Left kidney (tissue), 2 donors: ENCODE measurements around the gene GZMM. TPM values are rescaled to one million over a fixed set of nuclear protein-coding genes. Genes with fewer than 3 reads are reported as not detected.
"Not testable (repeated sequence)": the region's sequence is repeated elsewhere in the genome, so short reads cannot be mapped to it uniquely, and the experiment has no call there.

ENCODE experiments used
- DNase-seq: peaks from one replicate; pipeline ENCODE4 v3.0.0-alpha.2; 2013
- polyA plus RNA-seq: library from polyadenylated mRNA; unstranded; fragments of 120-200 nt; gene quantifications from one replicate; pipeline ENCODE4 v1.2.1, GENCODE V29; 2013; ENCODE audit not compliant: insufficient read length

The GZMM gene
- polyA plus RNA-seq, 1 donor: 0.15 TPM

DNA sequence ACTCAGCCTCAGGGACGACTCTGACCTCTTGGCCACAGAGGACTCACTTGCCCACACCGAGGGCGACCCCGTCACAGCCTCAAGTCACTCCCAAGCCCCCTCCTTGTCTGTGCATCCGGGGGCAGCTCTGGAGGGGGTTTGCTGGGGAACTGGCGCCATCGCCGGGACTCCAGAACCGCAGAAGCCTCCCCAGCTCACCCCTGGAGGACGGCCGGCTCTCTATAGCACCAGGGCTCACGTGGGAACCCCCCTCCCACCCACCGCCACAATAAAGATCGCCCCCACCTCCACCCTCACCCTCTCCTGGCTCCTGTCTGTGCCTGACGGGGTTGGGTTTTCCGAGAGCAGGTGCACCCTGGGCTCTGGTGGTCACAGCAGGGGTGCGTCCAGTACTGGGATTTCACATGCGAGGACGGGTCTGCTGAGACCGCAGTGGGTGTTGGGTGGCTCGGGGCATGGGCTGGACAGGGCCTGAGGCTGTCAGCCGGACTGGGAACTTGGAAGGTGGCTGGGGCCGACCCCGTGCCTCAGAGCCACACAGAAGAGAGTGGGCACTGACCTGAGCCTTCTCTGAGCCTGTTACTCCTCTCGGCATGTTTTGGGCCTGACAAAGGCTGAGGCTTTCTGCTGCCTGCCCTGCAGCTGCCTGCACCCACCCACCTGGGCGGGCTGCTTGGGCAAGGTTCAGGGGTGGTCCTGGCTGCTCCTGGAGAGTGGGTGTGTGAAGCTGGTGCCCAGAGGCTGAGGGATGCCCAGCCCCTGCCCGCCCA is 39.5 kb downstream of the GZMM start:
- no peak for DNase-seq

DNA sequence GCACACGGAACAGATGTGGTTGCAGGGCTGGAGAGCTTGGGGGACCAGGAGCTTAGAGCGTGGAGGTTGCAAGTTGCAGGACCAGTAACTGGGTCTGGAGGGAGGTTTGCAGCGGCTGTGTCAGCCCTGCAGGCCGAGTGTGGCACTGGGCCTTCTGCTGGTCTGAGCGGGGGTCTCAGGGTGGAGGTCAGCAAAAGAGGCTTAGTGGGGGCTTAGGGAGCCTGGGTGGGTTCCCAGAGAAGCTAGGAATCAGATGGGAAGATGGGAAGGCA is 40.1 kb downstream of the GZMM start:
- DNase-seq: no peak

DNA sequence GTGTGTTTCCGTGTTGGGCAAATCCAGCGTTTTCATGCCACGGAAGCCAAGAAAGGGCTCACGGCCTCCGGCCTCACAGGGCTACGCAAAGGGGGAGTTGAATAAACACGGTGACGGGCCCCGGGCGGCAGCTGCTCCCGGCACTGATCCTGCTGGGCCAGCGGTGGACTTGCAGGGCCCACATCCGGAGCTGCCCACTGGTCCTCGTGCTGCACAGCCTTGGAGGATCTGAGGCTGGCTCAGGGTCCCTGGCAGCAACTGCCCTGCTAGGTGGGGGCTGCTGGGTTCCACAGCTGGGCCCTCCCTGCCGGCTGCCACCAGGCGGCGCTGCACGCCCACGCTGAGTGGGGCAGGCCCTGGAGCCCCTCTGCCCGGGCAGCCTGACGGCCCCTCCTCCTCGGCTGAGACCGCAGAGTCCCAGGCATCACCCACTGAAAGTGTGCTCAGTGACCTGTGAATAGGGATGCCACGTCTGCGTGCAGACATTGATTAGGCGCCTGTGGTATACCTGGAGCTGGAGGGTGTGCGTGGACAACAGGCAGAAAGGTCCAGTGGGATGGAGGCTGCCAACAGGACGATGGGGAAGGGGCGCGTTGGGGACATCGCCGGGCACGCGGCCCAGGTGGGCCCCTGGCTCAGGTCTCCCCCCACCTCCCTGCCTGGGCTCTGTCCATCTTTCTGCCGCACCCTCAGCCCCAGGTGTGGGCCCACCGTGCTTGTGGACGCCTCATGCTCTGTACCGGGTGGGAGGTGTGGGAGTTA is 40.6 kb downstream of the GZMM start:
- DNase-seq: no peak

DNA sequence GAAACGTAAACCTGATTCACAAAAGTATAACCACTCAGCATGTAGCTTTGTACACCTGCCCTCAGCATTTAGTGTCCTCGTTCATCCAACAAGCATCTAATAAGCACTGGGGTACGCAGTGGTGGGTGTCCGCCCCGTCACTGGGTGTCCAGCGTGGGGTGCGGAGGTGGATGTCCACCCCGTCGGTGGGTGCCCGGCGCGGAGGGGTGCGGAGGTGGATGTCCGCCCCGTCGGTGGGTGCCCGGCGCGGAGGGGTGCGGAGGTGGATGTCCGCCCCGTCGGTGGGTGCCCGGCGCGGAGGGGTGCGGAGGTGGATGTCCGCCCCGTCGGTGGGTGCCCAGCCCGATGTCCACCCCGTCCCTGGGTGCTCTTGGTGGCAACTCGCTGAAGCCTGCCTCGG is 41.3 kb downstream of the GZMM start:
- not testable (repeated sequence) for DNase-seq

DNA sequence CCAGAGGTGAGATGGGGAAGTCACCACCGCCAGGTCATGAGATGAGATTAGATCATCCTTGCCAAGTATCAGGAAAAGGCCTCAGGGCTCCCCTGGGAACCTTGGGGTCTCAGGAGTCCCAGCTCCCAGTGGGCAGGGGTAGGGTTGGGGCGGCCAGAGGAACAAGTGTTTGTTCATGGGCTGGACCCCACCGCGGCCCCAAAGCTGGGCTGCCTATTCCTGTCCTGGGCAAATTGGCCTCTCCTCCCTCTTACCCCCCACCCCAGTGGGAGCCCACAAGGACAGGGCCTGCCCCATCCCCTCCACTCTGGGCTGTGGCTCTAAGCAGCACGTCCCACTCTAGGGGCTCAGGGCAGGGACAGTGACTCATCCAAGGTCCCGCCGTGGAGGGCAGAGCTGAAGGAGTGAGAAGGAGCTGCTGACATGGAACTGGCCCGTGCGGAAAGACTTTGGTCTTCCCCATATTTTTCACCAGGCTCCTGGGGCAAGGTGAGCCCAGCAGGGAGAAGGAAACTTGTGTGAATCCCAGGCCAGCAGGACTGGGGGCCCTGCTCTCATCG is 41.8 kb downstream of the GZMM start:
- DNase-seq: no peak

DNA sequence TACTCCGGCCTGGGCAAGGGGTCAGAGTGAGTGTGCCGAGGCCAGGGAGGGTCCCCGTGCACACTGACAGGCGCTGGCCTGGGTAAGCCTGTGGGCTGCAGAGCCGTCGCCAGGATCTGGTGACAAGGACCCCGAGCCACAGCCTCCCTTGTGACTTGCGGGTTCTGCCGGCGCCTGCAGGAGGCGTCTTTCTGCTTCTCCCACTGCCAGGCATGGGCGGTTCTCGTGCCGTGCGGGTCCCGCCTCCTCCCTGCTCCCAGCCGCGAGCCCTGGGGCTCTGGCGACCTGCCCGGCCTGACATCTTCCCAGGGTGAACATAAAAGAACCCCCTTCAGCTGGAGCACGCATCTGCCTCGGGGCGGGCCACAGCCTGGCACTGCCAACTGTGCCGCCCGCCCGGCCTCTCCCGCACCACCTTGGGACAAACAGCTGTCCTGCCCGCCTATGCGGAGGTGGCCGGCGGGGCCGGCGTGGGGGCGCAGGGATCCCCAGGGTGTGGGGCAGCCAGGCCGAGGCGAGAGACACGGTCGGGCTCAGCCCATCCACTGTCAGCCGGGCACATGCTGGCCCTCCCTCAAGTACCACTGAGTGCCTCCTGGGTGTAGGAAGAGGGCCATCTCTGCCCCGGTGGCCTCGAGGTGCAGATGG is 44.4 kb downstream of the GZMM start:
- DNase-seq: no peak

DNA sequence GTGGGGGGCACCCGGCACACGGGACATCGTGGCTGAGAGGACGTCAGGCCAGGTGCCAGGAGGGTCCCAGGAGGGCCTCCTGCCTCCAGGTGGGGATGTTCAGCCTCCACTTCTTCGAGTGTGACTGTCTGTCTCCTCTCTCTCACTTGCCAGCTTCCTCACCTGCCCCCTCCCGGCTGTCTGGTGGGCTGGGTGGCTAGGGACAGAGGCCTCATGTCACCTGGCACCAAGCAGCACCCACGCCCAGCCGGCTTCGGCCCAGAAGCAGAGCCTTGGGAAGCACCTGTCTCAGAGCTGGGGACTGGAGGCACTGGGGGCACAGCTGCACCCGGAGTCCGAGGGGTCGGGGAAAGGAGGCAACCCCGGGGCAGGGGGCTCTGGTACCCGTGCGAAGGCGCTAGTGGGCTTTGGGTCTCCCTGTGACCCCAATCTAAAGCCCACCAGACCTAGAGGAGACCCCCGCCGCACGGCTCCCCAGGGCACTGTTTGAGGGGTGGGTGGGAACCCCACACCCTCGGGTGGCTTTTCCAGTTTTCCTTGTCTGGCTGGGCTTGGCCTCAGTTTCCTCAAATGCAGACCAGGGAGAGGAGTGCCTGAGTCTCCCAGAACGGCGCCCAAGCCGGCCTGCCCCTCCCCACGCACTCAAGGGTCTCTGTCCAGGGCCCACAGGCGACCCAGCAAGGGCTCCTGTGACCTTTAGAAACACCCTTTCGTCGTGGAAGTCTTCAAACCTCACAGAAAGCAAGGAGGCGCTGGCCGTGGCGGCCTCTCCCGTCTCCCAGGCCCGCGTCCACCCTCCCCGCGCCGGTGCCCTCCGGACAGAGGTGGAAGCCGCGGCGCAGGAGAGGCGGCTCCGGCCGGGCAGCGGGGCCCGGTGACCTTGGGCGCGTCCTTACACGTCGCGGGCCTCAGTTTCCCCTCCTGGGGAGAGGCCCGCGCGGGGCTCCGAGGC is 45.2 kb downstream of the GZMM start:
- DNase-seq: no peak

DNA sequence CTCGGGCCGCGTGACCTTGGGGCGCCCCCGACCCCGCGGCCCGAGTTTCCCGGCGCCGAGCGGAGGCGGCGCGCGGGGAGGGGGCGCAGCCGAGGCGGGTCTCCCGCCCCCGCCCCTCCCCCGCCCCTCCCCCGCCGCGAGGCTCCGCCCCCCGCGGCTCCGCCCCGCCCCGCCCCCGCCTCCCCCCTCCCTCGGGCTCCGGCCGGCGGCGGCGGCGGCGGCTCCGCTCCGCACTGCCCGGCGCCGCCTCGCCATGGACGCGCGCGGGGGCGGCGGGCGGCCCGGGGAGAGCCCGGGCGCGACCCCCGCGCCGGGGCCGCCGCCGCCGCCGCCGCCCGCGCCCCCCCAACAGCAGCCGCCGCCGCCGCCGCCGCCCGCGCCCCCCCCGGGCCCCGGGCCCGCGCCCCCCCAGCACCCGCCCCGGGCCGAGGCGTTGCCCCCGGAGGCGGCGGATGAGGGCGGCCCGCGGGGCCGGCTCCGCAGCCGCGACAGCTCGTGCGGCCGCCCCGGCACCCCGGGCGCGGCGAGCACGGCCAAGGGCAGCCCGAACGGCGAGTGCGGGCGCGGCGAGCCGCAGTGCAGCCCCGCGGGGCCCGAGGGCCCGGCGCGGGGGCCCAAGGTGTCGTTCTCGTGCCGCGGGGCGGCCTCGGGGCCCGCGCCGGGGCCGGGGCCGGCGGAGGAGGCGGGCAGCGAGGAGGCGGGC is 46.0 kb downstream of the GZMM start, which contains the start of gene HCN2:
Gene HCN2, plus strand, starts transcription at position 189 of the 703 bp plus-strand sequence. Its CDS starts 65 bp downstream, at position 254.
- no peak for DNase-seq

DNA sequence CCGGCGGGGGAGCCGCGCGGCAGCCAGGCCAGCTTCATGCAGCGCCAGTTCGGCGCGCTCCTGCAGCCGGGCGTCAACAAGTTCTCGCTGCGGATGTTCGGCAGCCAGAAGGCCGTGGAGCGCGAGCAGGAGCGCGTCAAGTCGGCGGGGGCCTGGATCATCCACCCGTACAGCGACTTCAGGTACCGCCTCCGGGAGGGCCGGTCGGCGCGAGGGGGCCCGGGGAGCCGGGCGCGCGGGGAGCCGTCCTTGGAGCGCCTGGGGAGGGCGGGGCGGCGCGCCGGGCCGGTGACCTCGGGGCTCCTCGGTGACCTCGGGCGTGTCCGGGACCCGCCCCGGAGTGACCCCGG is 46.5 kb downstream of the GZMM start:
- DNase-seq: no peak

DNA sequence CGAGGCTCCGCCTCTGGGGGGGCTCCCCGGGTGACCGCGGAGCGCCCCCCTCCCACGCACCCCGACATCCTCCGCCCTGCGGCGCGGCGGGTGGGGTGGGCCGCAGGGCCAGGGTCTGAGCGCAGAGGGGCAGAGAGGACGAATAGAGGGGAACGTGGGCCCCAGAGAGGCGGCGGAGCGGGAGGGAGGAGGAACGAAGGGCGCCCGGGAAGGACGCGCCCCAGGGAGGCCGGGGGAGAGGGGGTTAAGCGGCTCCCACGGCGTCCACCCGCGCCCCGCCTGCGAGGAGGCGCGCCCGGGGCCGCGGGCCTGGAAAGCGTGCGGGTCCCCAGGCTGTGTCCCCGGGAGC is 46.9 kb downstream of the GZMM start:
- no peak for DNase-seq

DNA sequence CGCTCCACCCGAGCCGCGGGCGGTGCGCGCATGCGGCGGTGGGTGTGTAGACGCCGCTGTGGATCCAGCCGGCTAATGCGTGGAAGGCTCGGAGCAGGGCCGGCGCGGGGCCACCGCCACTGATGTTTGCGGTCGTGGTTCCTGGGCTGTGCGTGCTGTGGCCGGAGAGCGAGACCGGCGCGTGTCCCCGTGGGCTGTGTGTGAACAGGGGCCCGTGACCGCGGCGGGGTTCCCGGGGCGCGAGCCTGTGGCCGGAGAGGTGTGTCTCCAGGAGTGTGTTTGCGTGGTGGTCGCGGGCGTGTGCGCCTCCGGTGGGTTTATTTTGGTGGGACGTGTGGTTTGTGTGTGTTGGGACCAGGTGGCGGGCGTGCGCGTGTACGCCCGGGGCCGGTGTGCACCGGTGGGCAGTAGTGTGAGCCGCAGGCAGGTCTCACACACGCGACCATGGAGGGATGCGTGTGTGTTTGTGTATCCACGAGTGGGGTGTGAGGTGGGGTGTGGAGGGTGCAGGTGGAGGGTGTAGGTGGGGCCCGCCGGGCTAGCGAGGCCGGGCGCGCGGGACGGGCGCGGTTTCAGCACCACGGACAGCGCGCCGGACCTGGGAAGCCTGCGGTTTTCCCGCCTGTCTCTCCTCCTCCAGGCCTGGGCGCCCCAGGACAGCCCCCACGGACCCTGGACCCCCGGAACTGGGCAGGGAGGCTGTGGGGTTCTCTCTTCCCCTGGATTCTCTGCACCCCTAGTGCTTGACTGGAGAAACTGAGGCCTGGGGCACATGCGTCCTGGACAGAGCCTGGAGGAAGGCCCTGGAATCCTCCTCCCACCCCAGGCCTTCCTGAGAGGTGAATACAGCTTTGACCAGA is 47.5 kb downstream of the GZMM start:
- DNase-seq: no peak

DNA sequence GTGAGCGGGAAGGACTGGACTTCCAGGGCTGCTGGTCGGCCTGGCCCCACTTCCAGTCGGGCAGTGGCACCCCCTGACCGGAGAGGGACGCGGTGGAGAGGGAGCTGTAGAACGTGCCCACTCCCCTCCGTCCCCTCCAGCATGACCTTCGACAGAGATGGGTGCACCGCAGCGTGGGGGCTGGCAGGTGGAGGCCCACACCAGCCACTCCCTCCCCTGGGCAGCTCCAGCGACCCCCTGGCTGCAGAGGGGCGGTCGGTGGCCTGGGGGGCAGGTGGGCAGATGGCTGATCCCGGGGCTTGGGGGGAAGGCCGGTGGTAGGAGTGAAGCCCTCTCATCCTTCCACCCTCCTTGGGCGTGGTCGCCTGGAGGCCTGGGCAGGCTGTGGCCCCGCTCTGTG is 48.2 kb downstream of the GZMM start:
- no peak for DNase-seq

DNA sequence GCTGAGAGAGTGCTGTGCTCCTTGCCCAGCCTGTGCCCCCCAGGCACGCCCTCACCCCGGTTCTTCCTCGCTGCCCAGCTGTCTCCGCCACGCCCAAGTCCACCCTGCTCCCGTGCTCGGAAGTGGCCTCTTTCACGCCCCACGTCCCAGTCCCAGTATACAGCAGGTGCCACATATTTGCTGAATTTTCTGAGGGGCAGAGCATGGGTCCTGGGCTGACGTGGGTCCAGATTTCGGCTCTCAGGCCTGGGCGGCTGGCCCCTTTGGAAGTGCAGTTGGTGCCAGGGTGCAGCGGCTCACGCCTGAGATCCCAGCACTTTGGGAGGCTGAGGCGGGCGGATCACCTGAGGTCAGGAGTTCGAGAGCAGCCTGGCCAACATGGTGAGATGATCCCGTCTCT is 49.2 kb downstream of the GZMM start:
- no peak for DNase-seq

DNA sequence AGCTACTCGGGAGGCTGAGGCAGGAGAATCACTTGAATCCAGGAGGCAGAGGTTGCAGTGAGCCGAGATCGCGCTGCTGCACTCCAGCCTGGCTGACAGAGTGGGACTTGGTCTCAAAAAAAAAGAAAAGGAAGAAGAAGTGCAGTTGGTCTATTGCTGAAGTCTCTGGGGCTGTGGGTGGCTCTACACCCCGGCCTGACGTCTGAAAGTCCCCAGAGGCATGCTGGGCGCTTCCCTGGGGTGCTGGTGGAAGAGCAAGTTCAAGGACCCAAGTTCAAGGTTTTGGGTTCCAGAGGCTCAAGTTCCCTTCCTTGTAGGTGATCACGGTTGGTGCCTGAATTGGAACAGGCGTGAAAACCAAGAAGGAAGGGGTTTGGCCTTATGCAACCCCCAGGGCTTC is 49.7 kb downstream of the GZMM start:
- no peak for DNase-seq

DNA sequence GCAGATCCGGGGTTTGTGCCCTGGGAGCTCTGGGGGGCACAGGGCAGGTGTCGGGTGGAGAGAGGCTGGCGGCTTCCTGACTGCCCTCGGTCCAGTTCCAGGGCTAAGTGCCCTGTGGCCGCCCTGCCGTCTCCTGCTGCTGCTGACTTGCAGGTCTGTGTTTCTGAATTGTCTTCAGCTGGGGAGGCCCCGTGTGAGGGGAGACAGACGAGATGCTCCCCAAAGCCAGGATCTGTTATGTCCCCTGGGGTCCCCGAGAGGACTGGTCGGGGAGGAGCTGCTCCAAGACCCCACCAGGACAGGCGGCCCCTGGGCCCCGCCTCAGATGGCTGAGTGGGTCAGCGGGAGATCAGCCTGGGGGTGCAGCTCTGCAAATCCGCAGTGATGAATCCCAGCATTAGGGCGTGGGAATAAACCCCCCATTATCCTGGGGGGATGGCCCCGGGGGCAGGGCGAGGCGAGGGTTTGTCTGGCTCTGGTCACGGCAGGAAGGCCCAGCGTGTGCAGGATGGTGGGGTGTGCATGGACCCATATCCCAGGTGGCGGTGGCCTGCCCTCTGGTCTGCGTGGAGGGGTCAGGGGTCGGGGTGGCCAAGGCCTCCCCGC is 50.5 kb downstream of the GZMM start:
- no peak for DNase-seq

DNA sequence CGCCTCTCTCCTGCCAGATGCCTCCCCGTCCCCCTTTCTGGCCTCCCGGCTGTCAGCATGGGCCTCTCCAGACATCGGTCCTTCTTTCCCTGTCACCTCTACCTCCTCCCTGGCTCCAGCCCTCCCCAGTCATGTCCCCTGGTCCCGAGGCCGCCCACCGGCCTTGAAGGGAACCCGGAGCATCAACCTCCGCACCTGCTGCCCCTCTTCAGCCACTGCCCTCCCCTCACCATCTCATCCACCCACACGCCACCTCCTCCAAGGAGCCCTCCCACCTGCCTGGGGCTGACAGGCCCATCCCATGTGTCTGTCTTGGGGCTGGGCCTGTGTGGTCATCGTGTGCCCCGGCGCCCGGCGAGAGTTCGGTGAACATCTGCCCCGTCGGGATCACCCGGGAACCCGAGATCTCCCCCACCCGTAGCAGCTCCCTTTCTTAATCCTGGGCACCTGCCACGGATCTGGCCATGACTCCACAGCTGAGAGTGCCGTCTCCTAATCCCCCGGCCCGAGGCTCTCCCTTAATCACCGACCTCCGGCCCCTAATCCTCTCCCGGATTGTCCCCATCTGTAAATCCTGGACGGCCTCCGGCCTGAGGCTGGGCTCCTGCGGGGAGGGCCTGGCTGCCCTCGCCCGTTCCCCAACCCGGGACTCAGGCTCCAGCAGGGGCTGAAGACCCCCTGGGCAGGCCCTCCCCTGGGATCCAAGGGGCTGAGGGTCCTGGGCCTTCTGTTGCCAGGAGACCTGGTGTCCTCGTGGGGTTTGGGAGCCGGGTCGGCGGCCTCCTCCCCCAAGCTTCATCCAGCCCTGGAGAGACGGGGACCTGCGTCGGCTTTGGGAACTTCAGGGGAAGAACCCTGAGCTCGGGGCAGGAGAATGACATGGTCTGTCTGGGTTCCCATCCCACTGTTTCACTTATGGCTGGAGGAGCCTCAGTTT is 51.7 kb downstream of the GZMM start:
- DNase-seq: no peak

DNA sequence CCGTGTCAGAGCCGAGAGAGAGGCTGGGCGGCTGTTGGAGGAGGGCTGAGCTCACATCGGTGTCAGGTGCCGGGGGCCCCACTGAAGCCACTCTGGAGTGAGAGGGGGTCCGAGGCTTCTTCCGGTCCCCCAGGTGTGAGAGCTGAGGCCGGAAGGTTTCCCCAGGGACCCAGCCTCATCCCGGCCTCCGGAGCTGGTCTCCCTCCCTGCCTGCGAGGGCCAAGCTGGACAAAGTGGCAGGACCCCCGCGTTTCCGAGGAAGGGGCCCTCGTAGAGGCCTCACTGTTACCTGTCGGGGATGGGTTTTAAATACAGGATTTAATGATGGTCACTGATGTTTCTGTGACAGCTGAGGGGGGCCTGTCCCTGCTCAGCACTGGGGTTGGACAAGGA is 52.4 kb downstream of the GZMM start:
- DNase-seq: no peak

DNA sequence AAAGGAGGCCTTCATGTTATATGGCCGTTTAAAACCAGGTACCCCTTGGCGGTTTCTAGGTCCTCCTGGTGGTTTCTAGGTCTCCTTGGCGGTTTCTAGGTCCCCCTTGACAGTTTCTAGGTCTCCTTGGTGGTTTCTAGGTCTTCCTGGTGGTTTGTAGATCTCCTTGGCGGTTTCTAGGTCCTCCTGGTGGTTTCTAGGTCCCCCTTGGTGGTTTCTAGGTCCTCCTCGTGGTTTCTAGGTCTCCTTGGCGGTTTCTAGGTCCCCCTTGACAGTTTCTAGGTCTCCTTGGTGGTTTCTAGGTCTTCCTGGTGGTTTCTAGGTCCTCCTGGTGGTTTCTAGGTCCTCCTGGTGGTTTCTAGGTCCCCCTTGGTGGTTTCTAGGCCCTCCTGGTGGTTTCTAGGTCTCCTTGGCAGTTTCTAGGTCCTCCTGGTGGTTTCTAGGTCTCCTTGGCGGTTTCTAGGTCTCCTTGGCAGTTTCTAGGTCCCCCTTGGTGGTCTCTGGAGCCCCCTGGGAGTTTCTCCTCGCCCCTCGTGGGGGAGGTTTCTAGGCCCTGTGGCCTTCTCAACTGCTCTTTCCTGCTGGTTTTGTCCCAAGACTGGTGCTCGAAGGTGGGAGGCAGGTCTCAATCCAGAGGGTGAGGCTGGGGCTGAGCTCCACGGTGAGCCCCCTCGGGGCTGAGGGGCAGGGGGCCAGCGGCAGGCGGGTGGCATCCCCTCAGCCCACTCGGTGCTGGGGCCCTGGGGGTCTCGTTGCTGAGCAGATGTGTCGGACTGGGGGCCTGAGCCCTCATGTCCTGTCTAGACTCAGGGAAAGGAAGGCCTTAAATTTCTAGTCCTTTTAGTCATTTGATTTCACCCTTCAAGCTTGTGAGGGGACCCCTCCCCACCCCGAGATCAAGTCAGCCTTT is 53.8 kb downstream of the GZMM start:
- DNase-seq: no peak
